Activated B cell treated with CpG ODN at 0.5 μM for 24 hours (primary cell): ENCODE measurements around the gene ZBTB7A. TPM values are rescaled to one million over a fixed set of nuclear protein-coding genes. Genes with fewer than 3 reads are reported as not detected.

Source experiments
- ATAC-seq: fragments of 200-7000 bp; cut with Tn5 transposase; one replicate; pipeline ENCODE4 v1.10.0; 2021; ENCODE audit warnings: low read depth, mild to moderate bottlenecking, moderate library complexity
- CTCF ChIA-PET: fragments of 350-600 bp; sonication (Branson Sonifier 250); formaldehyde crosslinking; loops from one replicate; lab custom pipeline; 2021; ENCODE audit warnings: antibody characterized with exemption; lab: Charles Lee
- POLR2A ChIA-PET: fragments of 350-600 bp; sonication (Branson Sonifier 250); formaldehyde crosslinking; loops from one replicate; lab custom pipeline; 2021; ENCODE audit warnings: antibody characterized with exemption; lab: Charles Lee
- DNase-seq: peaks from one replicate; pipeline ENCODE4 v3.0.0; 2022
- H3K27ac Mint-ChIP-seq: one replicate; pipeline ENCODE4 v1.8.0; 2020; ENCODE audit warnings: mixed read lengths
- H3K27me3 Mint-ChIP-seq: one replicate; pipeline ENCODE4 v1.8.0; 2021; ENCODE audit warnings: mixed read lengths
- H3K36me3 Mint-ChIP-seq: one replicate; pipeline ENCODE4 v1.8.0; 2021; ENCODE audit warnings: low read depth, mixed read lengths
- H3K4me1 Mint-ChIP-seq: one replicate; pipeline ENCODE4 v1.8.0; 2021; ENCODE audit warnings: mixed read lengths
- H3K4me3 Mint-ChIP-seq: one replicate; pipeline ENCODE4 v1.8.0; 2020; ENCODE audit warnings: mild to moderate bottlenecking, mixed read lengths
- H3K9me3 Mint-ChIP-seq: one replicate; pipeline ENCODE4 v1.8.0; 2020; ENCODE audit warnings: mixed read lengths
- CTCF ChIP-seq: fragments of 200-600 bp; IDR thresholded peaks from one replicate; pipeline ENCODE4 v1.8.0; 2022; ENCODE audit warnings: antibody characterized with exemption, mild to moderate bottlenecking
- intact Hi-C: fragments of 100-400 bp; cut with micrococcal nuclease; formaldehyde crosslinking; loops from one replicate; pipeline ENCODE4 v1.15.1; 2024
- total RNA-seq: library from RNA; stranded (reverse); gene quantifications from 2 replicates; pipeline ENCODE4 v1.2.3, GENCODE V29; 2022

The ZBTB7A gene
- total RNA-seq, 1 donor from 2014 or later, result 49.2 TPM

- peaks cover 60% of the 10 kb centered on the region for H3K36me3 Mint-ChIP-seq
- POLR2A ChIA-PET, result no interaction called here
- CTCF ChIA-PET, result no interaction called here
- no peaks in the 10 kb centered on the region for H3K27me3 Mint-ChIP-seq
- no peaks in the 10 kb centered on the region for H3K9me3 Mint-ChIP-seq
- no peak for DNase-seq
- no peak for TF ChIP-seq CTCF
- intact Hi-C loops, result no loop called here
- H3K4me1 Mint-ChIP-seq, result peaks cover 44% of the 10 kb centered on the region
- no peak overlapping the region for H3K27ac Mint-ChIP-seq
- no peak for ATAC-seq
- no peak overlapping the region for H3K4me3 Mint-ChIP-seq
These were observed 12.1 kb downstream of the ZBTB7A start for GRCh38 chr19:4054441-4055208.

GRCh38 chr19:4053423-4054324, 13.0 kb downstream of the ZBTB7A start:
- TF ChIP-seq CTCF, result no peak
- Mint-ChIP-seq H3K4me3 (no peak overlapping the region), H3K27ac (peak overlapping the region; percentile 51), H3K9me3 (no peaks in the 10 kb centered on the region), H3K27me3 (no peaks in the 10 kb centered on the region), H3K36me3 (peaks cover 64% of the 10 kb centered on the region), H3K4me1 (peaks cover 38% of the 10 kb centered on the region)
- DNase-seq, result no peak
- ChIA-PET POLR2A (no interaction called here), CTCF (no interaction called here)
- intact Hi-C loops, result no loop called here
- no peak for ATAC-seq

GRCh38 chr19:4052993-4053422, 13.7 kb downstream of the ZBTB7A start:
- H3K27ac Mint-ChIP-seq, result no peak overlapping the region
- POLR2A ChIA-PET, result interaction anchor here (0.8 kb wide), 1 partner anchor 14 kb away, joined by 3 read pairs; no protein-coding TSS in a partner anchor

GRCh38 chr19:4052114-4052992, 14.3 kb downstream of the ZBTB7A start:
- ChIA-PET CTCF (no interaction called here), POLR2A (interaction anchor here (0.8 kb wide), 1 partner anchor 13 kb away, joined by 3 read pairs; no protein-coding TSS in a partner anchor)
- H3K4me3 Mint-ChIP-seq, result peak overlapping the region; percentile 25
- intact Hi-C loops, result no loop called here
- H3K9me3 Mint-ChIP-seq, result no peaks in the 10 kb centered on the region
- H3K36me3 Mint-ChIP-seq, result peaks cover 68% of the 10 kb centered on the region
- ATAC-seq (no peak), DNase-seq (no peak)
- no peak overlapping the region for H3K27ac Mint-ChIP-seq
- H3K4me1 Mint-ChIP-seq, result peaks cover 30% of the 10 kb centered on the region
- no peak for TF ChIP-seq CTCF
- no peaks in the 10 kb centered on the region for H3K27me3 Mint-ChIP-seq

More at GRCh38 chr19:4052993-4053422, 13.7 kb downstream of the ZBTB7A start:
- Mint-ChIP-seq H3K4me1 (peaks cover 34% of the 10 kb centered on the region), H3K36me3 (peaks cover 67% of the 10 kb centered on the region), H3K27me3 (no peaks in the 10 kb centered on the region), H3K4me3 (peak overlapping the region; percentile 25), H3K9me3 (no peaks in the 10 kb centered on the region)
- CTCF ChIA-PET, result no interaction called here
- no peak for ATAC-seq
- intact Hi-C loops, result no loop called here
- no peak for TF ChIP-seq CTCF
- no peak for DNase-seq
